Esophagus muscularis mucosa (tissue), 3 donors: ENCODE results near the gene ANTXRL.

Source experiments
- EP300 ChIP-seq: sonication (generic); formaldehyde crosslinking; IDR thresholded peaks from one replicate; pipeline ENCODE4 v1.6.1; 2017; ENCODE audit warnings: antibody characterized with exemption
- TF ChIP-seq, protein P1 (sequence below), 3 experiments: fragments of 200-600 bp in 2 of 3; fragments of 450-650 bp in 1 of 3; sonication (generic) in 2 of 3; IDR thresholded peaks; one replicate each; pipeline ENCODE4 v1.5.1; 2017 to 2019; ENCODE audit warnings: antibody characterized with exemption in 3 of 3, mild to moderate bottlenecking in 2 of 3, moderate library complexity in 1 of 3

DNA sequence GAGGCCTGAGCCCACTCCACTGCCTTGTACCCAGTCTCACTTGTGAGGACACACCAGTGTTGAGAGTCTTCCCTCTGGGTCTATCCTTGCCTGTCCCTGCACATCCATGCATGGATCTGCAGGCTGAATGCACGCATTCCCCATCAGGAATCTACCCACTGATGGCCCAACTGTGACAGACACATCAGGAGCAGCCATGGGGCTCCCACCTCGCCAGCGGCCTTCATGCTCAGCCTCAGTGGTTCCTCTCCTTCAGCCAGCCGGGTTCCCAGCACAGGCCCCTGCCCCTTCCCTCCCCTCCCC lies 21.3 kb downstream of the ANTXRL start:
- TF ChIP-seq, protein P1, sequence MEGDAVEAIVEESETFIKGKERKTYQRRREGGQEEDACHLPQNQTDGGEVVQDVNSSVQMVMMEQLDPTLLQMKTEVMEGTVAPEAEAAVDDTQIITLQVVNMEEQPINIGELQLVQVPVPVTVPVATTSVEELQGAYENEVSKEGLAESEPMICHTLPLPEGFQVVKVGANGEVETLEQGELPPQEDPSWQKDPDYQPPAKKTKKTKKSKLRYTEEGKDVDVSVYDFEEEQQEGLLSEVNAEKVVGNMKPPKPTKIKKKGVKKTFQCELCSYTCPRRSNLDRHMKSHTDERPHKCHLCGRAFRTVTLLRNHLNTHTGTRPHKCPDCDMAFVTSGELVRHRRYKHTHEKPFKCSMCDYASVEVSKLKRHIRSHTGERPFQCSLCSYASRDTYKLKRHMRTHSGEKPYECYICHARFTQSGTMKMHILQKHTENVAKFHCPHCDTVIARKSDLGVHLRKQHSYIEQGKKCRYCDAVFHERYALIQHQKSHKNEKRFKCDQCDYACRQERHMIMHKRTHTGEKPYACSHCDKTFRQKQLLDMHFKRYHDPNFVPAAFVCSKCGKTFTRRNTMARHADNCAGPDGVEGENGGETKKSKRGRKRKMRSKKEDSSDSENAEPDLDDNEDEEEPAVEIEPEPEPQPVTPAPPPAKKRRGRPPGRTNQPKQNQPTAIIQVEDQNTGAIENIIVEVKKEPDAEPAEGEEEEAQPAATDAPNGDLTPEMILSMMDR (IDR thresholded peaks at IDR 0.05): no peak
- no peak for TF ChIP-seq EP300
